Endodermal cell (in vitro differentiated cells): Measurements from ENCODE around the gene MOGAT1. TPM values are rescaled to one million over a fixed set of nuclear protein-coding genes. Genes with fewer than 3 reads are reported as not detected.

ENCODE experiments used
- DNase-seq: peaks from one replicate; pipeline ENCODE4 v3.0.0-alpha.2; 2017
- H3K27ac ChIP-seq: 2 replicates; pipeline ENCODE4 v1.5.1; 2013; ENCODE audit warnings: mild to moderate bottlenecking, low read depth, low read length, moderate library complexity
- H3K27me3 ChIP-seq: 2 replicates; pipeline ENCODE4 v1.6.1; 2013; ENCODE audit warnings: mild to moderate bottlenecking, low read length, moderate library complexity; ENCODE audit not compliant: insufficient read depth, control insufficient read depth, poor library complexity, severe bottlenecking
- H3K36me3 ChIP-seq: 2 replicates; pipeline ENCODE4 v1.7.0; 2013; ENCODE audit warnings: mild to moderate bottlenecking, low read length, moderate library complexity; ENCODE audit not compliant: control insufficient read depth, insufficient read depth
- H3K4me1 ChIP-seq: one replicate; pipeline ENCODE4 v1.7.0; 2013; ENCODE audit warnings: low read length; ENCODE audit not compliant: control insufficient read depth, insufficient read depth
- H3K4me3 ChIP-seq: 2 replicates; pipeline ENCODE4 v1.5.1; 2013; ENCODE audit warnings: mild to moderate bottlenecking, low read length, moderate library complexity
- H3K9ac ChIP-seq: 2 replicates; pipeline ENCODE4 v1.6.1; 2013; ENCODE audit warnings: mild to moderate bottlenecking, low read length, moderate library complexity; ENCODE audit not compliant: poor library complexity, severe bottlenecking; ENCODE audit errors: extremely low read depth
- H3K9me3 ChIP-seq: 2 replicates; pipeline ENCODE4 v1.6.1; 2013; ENCODE audit warnings: mild to moderate bottlenecking, low read length, moderate library complexity; ENCODE audit not compliant: control insufficient read depth
- H3K27ac Mint-ChIP-seq: 2 replicates; pipeline ENCODE4 v1.8.0; 2020; ENCODE audit warnings: mixed read lengths
- H3K27me3 Mint-ChIP-seq: 2 replicates; pipeline ENCODE4 v1.8.0; 2021; ENCODE audit warnings: mild to moderate bottlenecking, mixed read lengths; ENCODE audit not compliant: insufficient read depth
- H3K36me3 Mint-ChIP-seq: 2 replicates; pipeline ENCODE4 v1.8.0; 2020; ENCODE audit warnings: low read depth, mixed read lengths
- H3K4me1 Mint-ChIP-seq: 2 replicates; pipeline ENCODE4 v1.8.0; 2020; ENCODE audit warnings: mixed read lengths
- H3K4me3 Mint-ChIP-seq: 2 replicates; pipeline ENCODE4 v1.8.0; 2020; ENCODE audit warnings: mild to moderate bottlenecking, moderate library complexity, mixed read lengths
- H3K9me3 Mint-ChIP-seq: 2 replicates; pipeline ENCODE4 v1.8.0; 2020; ENCODE audit warnings: mild to moderate bottlenecking, mixed read lengths
- CTCF ChIP-seq: fragments of 200-600 bp; sonication (generic); conservative IDR thresholded peaks from 2 replicates; pipeline ENCODE4 v1.5.0; 2021; ENCODE audit warnings: antibody characterized with exemption, mild to moderate bottlenecking
- WGBS, 2 experiments: methylation state at CpG; one replicate each; pipeline versions ENCODE4 v1.1.5 to v1.1.7; 2013; ENCODE audit warnings: missing lambda C conversion rate in 2 of 2, mixed read lengths in 1 of 2; ENCODE audit not compliant: insufficient coverage in 1 of 2, insufficient read length in 1 of 2; 5-methylcytosine and 5-hydroxymethylcytosine counted together
- total RNA-seq, 2 donors: library from RNA; stranded (reverse); fragmentation: NEBNext Ultra II Directional in 1 of 2; extraction: Animal tissue kit (Norgen Biotek cat#: 25700) in 1 of 2; gene quantifications; 2 replicates in 1 of 2; 3 replicates in 1 of 2; pipeline ENCODE4 v1.2.1, GENCODE V29; 2021

The MOGAT1 gene
- total RNA-seq, 2 donors from 2014 or later = not detected

- H3K4me1 ChIP-seq = peaks cover 7% of the 10 kb centered on the region
- H3K27ac Mint-ChIP-seq = no peak overlapping the region
- no peak for TF ChIP-seq CTCF
- H3K4me1 Mint-ChIP-seq = peaks cover 24% of the 10 kb centered on the region
- no peak overlapping the region for H3K4me3 Mint-ChIP-seq
- no peak overlapping the region for H3K4me3 ChIP-seq
- peaks cover 7% of the 10 kb centered on the region for H3K9me3 ChIP-seq
- peaks cover 78% of the 10 kb centered on the region for H3K27me3 Mint-ChIP-seq
- no peak overlapping the region for H3K9ac ChIP-seq
- H3K27ac ChIP-seq = no peak overlapping the region
- no peaks in the 10 kb centered on the region for H3K36me3 Mint-ChIP-seq
- peaks cover 82% of the 10 kb centered on the region for H3K27me3 ChIP-seq
- 66 to 81% methylated on average over 2 to 3 of the region's 3 CpGs for WGBS, 2 experiments
- DNase-seq = no peak
- H3K36me3 ChIP-seq = no peaks in the 10 kb centered on the region
- no peaks in the 10 kb centered on the region for H3K9me3 Mint-ChIP-seq
Measured at GRCh38 chr2:222756362-222756831, 84.9 kb downstream of the MOGAT1 start.

GRCh38 chr2:222756951-222757650, 85.6 kb downstream of the MOGAT1 start:
- Histone ChIP-seq H3K27me3 (peaks cover 78% of the 10 kb centered on the region), H3K9ac (no peak overlapping the region), H3K27ac (no peak overlapping the region), H3K4me3 (no peak overlapping the region), H3K36me3 (no peaks in the 10 kb centered on the region), H3K9me3 (no peaks in the 10 kb centered on the region), H3K4me1 (peaks cover 7% of the 10 kb centered on the region)
- Mint-ChIP-seq H3K27ac (no peak overlapping the region), H3K4me3 (no peak overlapping the region), H3K9me3 (no peaks in the 10 kb centered on the region), H3K27me3 (peaks cover 74% of the 10 kb centered on the region), H3K4me1 (peaks cover 24% of the 10 kb centered on the region), H3K36me3 (no peaks in the 10 kb centered on the region)
- DNase-seq = no peak
- TF ChIP-seq CTCF = no peak
- 75 to 79% methylated on average over 3 to 5 of the region's 5 CpGs for WGBS, 2 experiments

Other genes starting within 250 kb of the MOGAT1 start
- gene SGPP2, start 247.1 kb upstream of the MOGAT1 start, total RNA-seq = not detected
- 10 to 100 TPM; 15.9 to 18.3 TPM for gene FARSB, start 15.6 kb upstream of the MOGAT1 start, total RNA-seq
- 10 to 100 TPM; 65.2 to 65.7 TPM for gene ACSL3, start 189.4 kb downstream of the MOGAT1 start, total RNA-seq